HG02678 (cell line): ENCODE results near the gene ADCY10.

Experiments
- ATAC-seq: cut with Tn5 transposase; IDR thresholded peaks from one replicate; pipeline ENCODE4 v1.9.1; 2021; ENCODE audit warnings: mild to moderate bottlenecking, moderate library complexity; ENCODE audit not compliant: unreplicated experiment

Gene ADCY10

GRCh38 chr1:167784876-167785550 lies 128.9 kb downstream of the ADCY10 start:
- no peak for ATAC-seq

- no peak for ATAC-seq
These were observed 131.0 kb downstream of the ADCY10 start for GRCh38 chr1:167782946-167783345.

- ATAC-seq = no peak
These were observed 132.4 kb downstream of the ADCY10 start for GRCh38 chr1:167781558-167781957.

- ATAC-seq = no peak
These were observed 136.7 kb downstream of the ADCY10 start for GRCh38 chr1:167777269-167777650.

GRCh38 chr1:167776616-167777268 lies 137.2 kb downstream of the ADCY10 start:
- no peak for ATAC-seq

GRCh38 chr1:167776151-167776550 lies 137.8 kb downstream of the ADCY10 start:
- ATAC-seq = no peak

- no peak for ATAC-seq
These were observed 138.8 kb downstream of the ADCY10 start for GRCh38 chr1:167775178-167775577.

- no peak for ATAC-seq
These were observed 139.2 kb downstream of the ADCY10 start for GRCh38 chr1:167774710-167775109.

GRCh38 chr1:167773516-167773915 lies 140.4 kb downstream of the ADCY10 start:
- ATAC-seq = no peak

- ATAC-seq = no peak
These were observed 141.5 kb downstream of the ADCY10 start for GRCh38 chr1:167772436-167772835.

- ATAC-seq = no peak
These were observed 143.8 kb downstream of the ADCY10 start for GRCh38 chr1:167770127-167770526.

- no peak for ATAC-seq
These were observed 146.2 kb downstream of the ADCY10 start for GRCh38 chr1:167767761-167768160.

GRCh38 chr1:167766538-167766937 lies 147.4 kb downstream of the ADCY10 start:
- no peak for ATAC-seq

- no peak for ATAC-seq
These were observed 148.4 kb downstream of the ADCY10 start for GRCh38 chr1:167765496-167765895.

GRCh38 chr1:167764458-167765330 lies 149.2 kb downstream of the ADCY10 start:
- ATAC-seq = no peak

- no peak for ATAC-seq
These were observed 150.3 kb downstream of the ADCY10 start for GRCh38 chr1:167763525-167764220.

- ATAC-seq = no peak
These were observed 151.7 kb downstream of the ADCY10 start for GRCh38 chr1:167762061-167762746.

- ATAC-seq = no peak
These were observed 152.5 kb downstream of the ADCY10 start for GRCh38 chr1:167761400-167761799.
